Loucy (cell line): ENCODE measurements around the gene CFAP97D2.
"Not testable (repeated sequence)": the region's sequence is repeated elsewhere in the genome, so short reads cannot be mapped to it uniquely, and the experiment has no call there.

Experiments
- H2AFZ ChIP-seq: fragments of 200-600 bp; sonication (generic); 2 replicates; pipeline ENCODE4 v1.6.0; 2016; ENCODE audit warnings: antibody characterized with exemption, mild to moderate bottlenecking, low read length, moderate library complexity
- H3F3A ChIP-seq: fragments of 200-600 bp; 2 replicates; pipeline ENCODE4 v1.6.0; 2016; ENCODE audit warnings: antibody characterized with exemption, low read depth, mild to moderate bottlenecking
- H3K27me3 ChIP-seq: fragments of 200-600 bp; sonication (generic); 2 replicates; pipeline ENCODE4 v1.6.1; 2014; ENCODE audit warnings: low read length, mild to moderate bottlenecking; ENCODE audit not compliant: insufficient read depth, poor library complexity, severe bottlenecking
- H3K36me3 ChIP-seq: fragments of 200-600 bp; sonication (generic); 2 replicates; pipeline ENCODE4 v1.6.1; 2016; ENCODE audit warnings: low read length; ENCODE audit not compliant: insufficient read depth
- H3K4me1 ChIP-seq: fragments of 200-600 bp; sonication (generic); 2 replicates; pipeline ENCODE4 v1.5.1; 2014; ENCODE audit warnings: low read length, mild to moderate bottlenecking; ENCODE audit not compliant: insufficient read depth, poor library complexity, severe bottlenecking
- H3K4me2 ChIP-seq: fragments of 200-600 bp; sonication (generic); 2 replicates; pipeline ENCODE4 v1.6.0; 2014; ENCODE audit warnings: antibody characterized with exemption, low read length, low read depth, mild to moderate bottlenecking; ENCODE audit not compliant: poor library complexity, severe bottlenecking
- H3K4me3 ChIP-seq: fragments of 200-600 bp; sonication (generic); 2 replicates; pipeline ENCODE4 v1.5.1; 2014; ENCODE audit warnings: low read length, mild to moderate bottlenecking, mixed read lengths; ENCODE audit not compliant: poor library complexity, severe bottlenecking
- H3K79me2 ChIP-seq: fragments of 200-600 bp; sonication (generic); 2 replicates; pipeline ENCODE4 v1.6.1; 2014; ENCODE audit warnings: low read length; ENCODE audit not compliant: insufficient read depth
- H3K9ac ChIP-seq: fragments of 200-600 bp; sonication (generic); 2 replicates; pipeline ENCODE4 v1.6.0; 2014; ENCODE audit warnings: mild to moderate bottlenecking, low read depth, low read length, moderate library complexity; ENCODE audit not compliant: poor library complexity, severe bottlenecking
- H3K9me2 ChIP-seq: fragments of 200-600 bp; sonication (generic); replicated peaks from 2 replicates; pipeline ENCODE4 v1.6.1; 2016; ENCODE audit warnings: low read depth, low read length, mixed read lengths
- H3K9me3 ChIP-seq: fragments of 200-600 bp; sonication (generic); 2 replicates; pipeline ENCODE4 v1.6.1; 2014; ENCODE audit warnings: mild to moderate bottlenecking, antibody characterized with exemption, low read length, low read depth; ENCODE audit not compliant: insufficient read depth
- H4K20me1 ChIP-seq: fragments of 200-600 bp; sonication (generic); 2 replicates; pipeline ENCODE4 v1.6.0; 2014; ENCODE audit warnings: antibody characterized with exemption, low read length, mild to moderate bottlenecking; ENCODE audit not compliant: insufficient read depth, poor library complexity, severe bottlenecking
- CTCF ChIP-seq: fragments of 200-600 bp; sonication (generic); conservative IDR thresholded peaks from 2 replicates; pipeline ENCODE4 v1.5.1; 2014; ENCODE audit warnings: mild to moderate bottlenecking, antibody characterized with exemption, low read length
- EZH2phosphoT487 ChIP-seq: fragments of 200-600 bp; IDR thresholded peaks from 2 replicates; pipeline ENCODE4 v1.6.1; 2018; ENCODE audit warnings: antibody characterized with exemption, mild to moderate bottlenecking, moderate library complexity, borderline replicate concordance

Gene CFAP97D2

DNA sequence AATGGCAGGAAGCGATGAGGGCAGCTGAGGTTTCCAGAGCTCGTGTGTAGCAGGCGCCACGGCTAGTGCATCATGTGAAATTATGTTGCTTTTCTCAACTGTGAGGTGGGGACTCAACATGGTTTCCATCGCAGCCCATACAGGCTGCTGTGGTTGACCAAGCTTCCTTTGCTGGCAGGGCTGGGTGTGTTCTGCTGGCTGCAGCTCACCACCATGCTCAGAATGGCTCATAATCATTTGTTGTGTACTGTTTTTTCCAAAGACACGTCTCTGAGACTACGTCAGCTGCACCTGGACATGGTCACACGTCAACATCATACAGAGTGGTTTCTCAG is 30.6 kb upstream of the CFAP97D2 start:
- TF ChIP-seq EZH2phosphoT487 (no peak), CTCF (no peak)
- peaks cover 91% of the 10 kb centered on the region for H3K4me1 ChIP-seq
- no peaks in the 10 kb centered on the region for H3K9me3 ChIP-seq
- H3K4me3 ChIP-seq, result peak overlapping the region; percentile 52
- peak overlapping the region; percentile 67 for H3K9ac ChIP-seq
- no peaks in the 10 kb centered on the region for H3K27me3 ChIP-seq
- H3F3A ChIP-seq, result peaks cover 6% of the 10 kb centered on the region
- H3K4me2 ChIP-seq, result peak overlapping the region; percentile 77
- no peaks in the 10 kb centered on the region for H3K36me3 ChIP-seq
- no peaks in the 10 kb centered on the region for H4K20me1 ChIP-seq
- peak overlapping the region; percentile 80 for H2AFZ ChIP-seq
- no peaks in the 10 kb centered on the region for H3K79me2 ChIP-seq
- H3K9me2 ChIP-seq, result no peaks in the 10 kb centered on the region

- peak overlapping the region; percentile 77 for H3K4me2 ChIP-seq
- peaks cover 91% of the 10 kb centered on the region for H3K4me1 ChIP-seq
- not testable (repeated sequence) for H3K9me3 ChIP-seq, H3K9me2 ChIP-seq, H4K20me1 ChIP-seq, H3K79me2 ChIP-seq, H3K36me3 ChIP-seq, H3F3A ChIP-seq, H3K27me3 ChIP-seq
- peak overlapping the region; percentile 80 for H2AFZ ChIP-seq
- H3K9ac ChIP-seq, result peak overlapping the region; percentile 67
- H3K4me3 ChIP-seq, result peak overlapping the region; percentile 52
Measured at GRCh38 chr13:114148886-114149285, 30.2 kb upstream of the CFAP97D2 start.

GRCh38 chr13:114149774-114150740 is 29.0 kb upstream of the CFAP97D2 start:
- H3K36me3 ChIP-seq, result no peaks in the 10 kb centered on the region
- H2AFZ ChIP-seq, result no peak overlapping the region
- H3K4me1 ChIP-seq, result peaks cover 87% of the 10 kb centered on the region
- peaks cover 6% of the 10 kb centered on the region for H3F3A ChIP-seq
- no peaks in the 10 kb centered on the region for H3K79me2 ChIP-seq
- H3K9ac ChIP-seq, result no peak overlapping the region
- no peaks in the 10 kb centered on the region for H3K9me2 ChIP-seq
- H3K9me3 ChIP-seq, result no peaks in the 10 kb centered on the region
- no peak overlapping the region for H3K4me3 ChIP-seq
- TF ChIP-seq CTCF (no peak), EZH2phosphoT487 (no peak)
- no peaks in the 10 kb centered on the region for H3K27me3 ChIP-seq
- H4K20me1 ChIP-seq, result no peaks in the 10 kb centered on the region
- no peak overlapping the region for H3K4me2 ChIP-seq

GRCh38 chr13:114151031-114151430 is 28.0 kb upstream of the CFAP97D2 start:
- Histone ChIP-seq H3K9ac (no peak overlapping the region), H3K9me3 (no peaks in the 10 kb centered on the region), H3K4me3 (no peak overlapping the region), H3K79me2 (no peaks in the 10 kb centered on the region), H4K20me1 (no peaks in the 10 kb centered on the region), H3K9me2 (no peaks in the 10 kb centered on the region), H3K36me3 (no peaks in the 10 kb centered on the region), H3K27me3 (no peaks in the 10 kb centered on the region), H2AFZ (no peak overlapping the region), H3F3A (peaks cover 6% of the 10 kb centered on the region), H3K4me1 (peaks cover 77% of the 10 kb centered on the region), H3K4me2 (no peak overlapping the region)
- TF ChIP-seq EZH2phosphoT487 (no peak), CTCF (no peak)
